ENCODE data around the gene NAA35.

DNA sequence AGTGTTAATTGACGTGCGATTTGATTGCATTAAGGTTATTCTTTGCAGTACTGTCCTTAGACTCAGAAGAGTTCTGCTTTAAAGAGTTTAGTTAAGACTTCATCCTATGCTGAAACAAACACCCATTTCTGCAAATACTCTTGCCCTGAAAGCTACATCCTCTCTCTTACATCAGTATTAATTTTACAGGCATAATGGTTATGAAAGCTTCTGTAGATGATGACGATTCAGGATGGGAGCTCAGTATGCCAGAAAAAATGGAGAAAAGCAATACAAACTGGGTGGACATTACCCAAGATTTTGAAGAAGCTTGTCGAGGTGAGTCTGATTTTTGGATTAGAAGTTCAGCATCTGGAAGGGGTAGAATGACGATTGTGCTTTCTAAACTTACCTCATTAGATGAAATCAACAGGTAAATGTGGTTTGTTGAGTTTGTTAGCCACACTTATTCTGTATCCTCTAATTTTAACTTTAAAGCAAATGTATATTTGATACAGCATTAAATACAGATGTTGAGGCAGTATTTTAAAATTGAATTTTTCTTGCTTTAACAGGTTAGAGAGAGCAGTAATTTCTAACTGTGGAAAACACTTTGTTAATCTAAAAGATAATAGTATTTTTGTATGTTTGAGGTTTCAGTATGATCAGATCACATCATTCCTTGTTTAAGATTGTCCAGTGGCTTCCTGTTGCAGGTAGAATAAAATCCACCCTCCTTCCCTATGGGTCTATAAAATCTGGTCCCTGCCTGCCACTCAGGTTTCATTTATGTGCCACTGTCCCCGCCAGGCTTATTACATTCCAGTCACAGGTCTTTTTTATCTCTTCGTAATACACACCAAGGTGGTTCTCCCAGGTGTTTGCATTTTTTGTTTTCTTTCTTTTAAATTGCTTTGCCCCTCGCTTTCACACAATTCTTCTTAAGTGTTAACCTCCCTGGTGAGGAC, 1.3 kb downstream of the NAA35 start:
- TF ChIP-seq, protein P1, sequence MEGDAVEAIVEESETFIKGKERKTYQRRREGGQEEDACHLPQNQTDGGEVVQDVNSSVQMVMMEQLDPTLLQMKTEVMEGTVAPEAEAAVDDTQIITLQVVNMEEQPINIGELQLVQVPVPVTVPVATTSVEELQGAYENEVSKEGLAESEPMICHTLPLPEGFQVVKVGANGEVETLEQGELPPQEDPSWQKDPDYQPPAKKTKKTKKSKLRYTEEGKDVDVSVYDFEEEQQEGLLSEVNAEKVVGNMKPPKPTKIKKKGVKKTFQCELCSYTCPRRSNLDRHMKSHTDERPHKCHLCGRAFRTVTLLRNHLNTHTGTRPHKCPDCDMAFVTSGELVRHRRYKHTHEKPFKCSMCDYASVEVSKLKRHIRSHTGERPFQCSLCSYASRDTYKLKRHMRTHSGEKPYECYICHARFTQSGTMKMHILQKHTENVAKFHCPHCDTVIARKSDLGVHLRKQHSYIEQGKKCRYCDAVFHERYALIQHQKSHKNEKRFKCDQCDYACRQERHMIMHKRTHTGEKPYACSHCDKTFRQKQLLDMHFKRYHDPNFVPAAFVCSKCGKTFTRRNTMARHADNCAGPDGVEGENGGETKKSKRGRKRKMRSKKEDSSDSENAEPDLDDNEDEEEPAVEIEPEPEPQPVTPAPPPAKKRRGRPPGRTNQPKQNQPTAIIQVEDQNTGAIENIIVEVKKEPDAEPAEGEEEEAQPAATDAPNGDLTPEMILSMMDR (conservative IDR thresholded peaks at IDR 0.05; ENCODE audit: low read depth, low read length): no peak
- no peak for TF ChIP-seq EZH2 (IDR thresholded peaks at IDR 0.05; ENCODE audit: low read length, unreplicated experiment)
